GM18861 (cell line): ENCODE results near the gene ZNF808.
"Not testable (repeated sequence)": the region's sequence is repeated elsewhere in the genome, so short reads cannot be mapped to it uniquely, and the experiment has no call there.

ENCODE experiments used
- ATAC-seq: cut with Tn5 transposase; IDR thresholded peaks from one replicate; pipeline ENCODE4 v1.9.1; 2021; ENCODE audit not compliant: unreplicated experiment

The ZNF808 gene

DNA sequence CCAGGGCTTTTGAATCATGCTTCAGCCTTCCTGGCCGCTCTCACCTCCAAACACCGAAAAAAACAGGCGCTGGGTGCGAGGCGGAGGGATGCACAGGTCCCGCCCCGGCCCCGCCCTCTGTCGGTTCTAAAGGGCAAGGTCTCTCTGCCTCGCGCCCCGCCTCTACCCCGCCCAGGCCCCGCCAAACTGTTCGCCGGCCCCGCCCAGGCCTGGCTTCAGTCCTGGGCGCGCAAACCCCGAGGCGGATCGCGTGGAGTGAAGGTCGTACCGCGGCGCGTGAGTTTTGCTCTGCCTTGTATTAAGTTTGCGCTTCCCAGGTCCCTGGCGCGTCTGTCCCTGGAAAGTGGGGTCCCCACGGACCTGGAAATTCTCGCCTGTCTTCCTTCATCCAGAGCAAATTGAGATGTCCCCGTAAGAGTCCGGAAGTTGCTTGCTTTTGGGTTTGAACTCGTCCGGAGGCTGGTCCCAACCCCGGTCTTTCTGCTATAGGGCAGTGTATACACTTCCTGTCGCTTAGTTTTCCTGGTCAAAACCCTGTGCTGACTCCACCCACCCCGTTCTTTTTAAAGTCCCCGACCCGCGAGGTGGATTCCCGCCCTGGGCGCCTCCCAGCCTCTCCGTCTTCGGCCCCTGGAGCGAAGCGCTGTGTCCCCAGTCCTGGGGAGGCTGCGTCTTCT lies 8.4 kb downstream of the ZNF808 start:
- no peak for ATAC-seq

DNA sequence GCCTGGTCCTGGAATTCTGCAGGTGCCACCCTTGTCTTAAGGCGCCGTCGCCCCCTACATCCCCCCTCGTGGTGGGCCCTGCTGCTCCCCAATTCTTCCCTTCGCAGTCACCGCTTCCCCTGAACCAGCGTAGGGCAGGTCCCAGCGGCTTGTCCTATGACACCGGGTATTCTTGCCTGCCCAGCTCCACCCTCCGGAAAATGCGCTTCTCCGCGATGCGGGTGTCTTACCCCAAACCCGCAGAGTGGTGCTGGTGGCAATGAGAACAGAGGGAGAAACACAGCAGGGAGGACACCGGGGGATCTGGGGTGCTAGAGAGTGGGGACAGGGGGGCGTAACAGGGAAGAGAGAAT lies 9.0 kb downstream of the ZNF808 start:
- ATAC-seq, result no peak

DNA sequence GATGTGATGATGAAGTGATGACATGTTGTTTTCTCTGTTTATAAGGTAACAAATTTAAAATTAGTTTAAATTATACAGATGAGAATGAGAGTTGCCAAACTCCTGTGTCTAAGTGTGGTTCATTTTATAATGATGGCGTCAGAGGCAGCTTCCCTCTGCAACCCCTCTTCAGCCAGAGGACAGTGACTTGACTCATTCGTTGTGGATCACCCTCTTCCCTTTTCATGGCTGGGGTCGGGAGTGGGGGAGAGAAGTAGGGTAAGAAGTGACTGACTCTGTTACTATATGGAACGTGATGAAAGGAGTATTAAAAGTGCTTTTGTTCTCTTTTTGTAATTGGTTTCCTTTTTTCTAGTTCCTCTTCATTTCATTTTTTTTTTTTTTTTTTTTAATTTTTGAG lies 11.3 kb downstream of the ZNF808 start:
- ATAC-seq, result not testable (repeated sequence)

DNA sequence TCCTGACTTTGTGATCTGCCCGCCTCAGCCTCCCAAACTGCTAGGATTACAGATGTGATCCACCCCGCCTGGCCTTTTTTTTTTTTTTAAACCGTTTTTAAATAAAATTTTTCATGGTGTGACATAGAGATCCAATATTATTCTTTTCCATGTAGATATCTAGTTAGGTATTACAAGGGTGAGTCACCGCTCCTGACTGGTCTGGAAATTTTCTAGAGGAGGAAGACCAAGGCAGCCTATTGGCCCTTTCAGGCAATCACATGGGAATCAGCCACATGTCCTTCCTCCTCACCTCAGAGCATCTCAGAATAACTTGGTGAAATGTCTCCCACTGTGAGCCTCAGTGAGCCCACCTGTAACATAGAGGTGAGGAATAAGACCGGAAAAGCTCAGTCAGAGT lies 13.7 kb downstream of the ZNF808 start:
- ATAC-seq, result not testable (repeated sequence)

DNA sequence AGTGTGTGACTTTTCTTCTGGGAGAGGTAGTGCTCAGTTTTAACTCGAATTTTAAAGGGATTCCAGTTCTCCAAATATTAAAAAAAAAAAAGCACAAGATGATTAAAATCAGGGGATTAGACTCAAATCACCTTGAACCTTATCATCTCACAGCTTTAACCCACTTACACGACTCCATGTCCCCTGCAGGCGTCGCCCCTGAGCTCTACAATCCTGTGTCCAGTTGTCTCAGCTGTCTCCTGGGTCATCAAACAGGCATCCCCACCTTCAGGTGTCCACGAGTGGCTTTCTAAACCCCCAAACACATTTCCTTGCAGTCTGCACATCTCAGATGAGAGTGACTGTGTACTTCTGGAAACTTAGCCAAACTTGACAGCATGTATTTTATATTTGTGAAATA lies 14.1 kb downstream of the ZNF808 start:
- ATAC-seq, result no peak

DNA sequence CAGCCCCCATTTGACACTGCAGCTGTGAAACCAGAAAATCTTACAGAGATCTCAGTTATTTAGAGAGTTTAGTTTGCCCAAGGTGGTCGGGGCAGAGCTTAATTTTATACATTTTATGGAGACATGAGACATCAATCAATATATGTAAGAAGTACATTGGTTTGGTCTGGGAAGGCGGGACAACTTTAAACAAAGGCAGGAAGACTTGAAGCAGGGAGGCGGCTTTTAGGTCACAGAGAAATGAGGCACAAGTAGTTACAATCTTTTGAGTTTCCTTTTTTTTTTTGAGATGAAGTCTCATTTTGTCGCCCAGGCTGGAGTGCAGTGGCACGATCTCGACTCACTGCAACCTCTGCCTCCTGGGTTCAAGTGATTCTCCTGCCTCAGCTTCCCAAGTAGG lies 15.1 kb downstream of the ZNF808 start:
- not testable (repeated sequence) for ATAC-seq

DNA sequence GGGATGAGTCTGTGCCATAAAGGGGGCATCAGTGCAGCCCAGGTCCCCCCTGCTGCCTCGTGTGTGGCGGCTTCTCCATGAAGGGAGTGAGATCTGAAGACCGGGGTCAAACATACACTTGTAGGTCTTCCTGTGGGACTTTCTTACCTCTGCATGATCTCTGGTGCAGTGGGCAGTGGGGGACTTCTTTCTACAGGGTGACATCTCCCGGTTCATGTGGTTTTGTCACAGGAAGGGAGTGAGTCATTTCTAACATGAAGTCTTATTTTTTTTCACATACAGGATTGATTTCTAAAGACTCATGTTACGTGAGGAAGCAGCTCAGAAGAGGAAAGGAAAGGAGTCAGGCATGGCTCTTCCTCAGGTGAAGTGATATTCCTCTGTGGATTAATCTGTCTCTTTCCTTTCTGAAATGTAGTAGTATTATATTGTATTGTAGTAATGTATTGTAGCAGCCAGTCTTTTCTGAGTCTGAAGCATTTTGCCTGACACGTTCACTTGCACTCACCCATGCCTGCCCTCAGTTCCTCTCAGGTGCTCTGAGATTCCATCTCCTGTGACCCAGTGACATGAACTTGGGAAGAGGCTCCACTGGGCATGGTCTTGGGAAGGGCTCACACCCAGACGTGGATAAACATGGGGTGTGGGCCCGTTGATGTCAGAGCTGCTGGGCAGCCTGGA lies 15.7 kb downstream of the ZNF808 start:
- ATAC-seq, result no peak

DNA sequence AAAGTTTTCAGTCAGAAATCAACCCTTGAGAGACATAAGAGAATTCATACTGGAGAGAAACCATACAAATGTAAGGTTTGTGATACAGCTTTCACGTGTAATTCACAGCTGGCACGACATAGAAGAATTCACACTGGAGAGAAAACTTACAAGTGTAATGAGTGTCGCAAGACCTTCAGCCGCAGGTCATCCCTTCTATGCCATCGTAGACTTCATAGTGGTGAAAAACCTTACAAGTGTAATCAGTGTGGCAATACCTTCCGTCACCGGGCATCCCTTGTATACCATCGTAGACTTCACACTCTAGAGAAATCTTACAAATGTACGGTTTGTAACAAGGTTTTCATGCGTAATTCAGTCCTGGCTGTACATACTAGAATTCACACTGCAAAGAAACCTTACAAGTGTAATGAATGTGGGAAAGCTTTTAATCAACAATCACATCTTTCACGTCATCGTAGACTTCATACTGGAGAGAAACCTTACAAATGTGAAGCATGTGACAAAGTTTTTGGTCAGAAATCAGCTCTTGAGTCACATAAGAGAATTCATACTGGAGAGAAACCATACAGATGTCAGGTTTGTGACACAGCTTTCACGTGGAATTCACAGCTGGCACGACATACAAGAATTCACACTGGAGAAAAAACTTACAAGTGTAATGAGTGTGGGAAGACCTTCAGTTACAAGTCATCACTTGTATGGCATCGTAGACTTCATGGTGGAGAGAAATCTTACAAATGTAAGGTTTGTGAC lies 26.9 kb downstream of the ZNF808 start:
- no peak for ATAC-seq

DNA sequence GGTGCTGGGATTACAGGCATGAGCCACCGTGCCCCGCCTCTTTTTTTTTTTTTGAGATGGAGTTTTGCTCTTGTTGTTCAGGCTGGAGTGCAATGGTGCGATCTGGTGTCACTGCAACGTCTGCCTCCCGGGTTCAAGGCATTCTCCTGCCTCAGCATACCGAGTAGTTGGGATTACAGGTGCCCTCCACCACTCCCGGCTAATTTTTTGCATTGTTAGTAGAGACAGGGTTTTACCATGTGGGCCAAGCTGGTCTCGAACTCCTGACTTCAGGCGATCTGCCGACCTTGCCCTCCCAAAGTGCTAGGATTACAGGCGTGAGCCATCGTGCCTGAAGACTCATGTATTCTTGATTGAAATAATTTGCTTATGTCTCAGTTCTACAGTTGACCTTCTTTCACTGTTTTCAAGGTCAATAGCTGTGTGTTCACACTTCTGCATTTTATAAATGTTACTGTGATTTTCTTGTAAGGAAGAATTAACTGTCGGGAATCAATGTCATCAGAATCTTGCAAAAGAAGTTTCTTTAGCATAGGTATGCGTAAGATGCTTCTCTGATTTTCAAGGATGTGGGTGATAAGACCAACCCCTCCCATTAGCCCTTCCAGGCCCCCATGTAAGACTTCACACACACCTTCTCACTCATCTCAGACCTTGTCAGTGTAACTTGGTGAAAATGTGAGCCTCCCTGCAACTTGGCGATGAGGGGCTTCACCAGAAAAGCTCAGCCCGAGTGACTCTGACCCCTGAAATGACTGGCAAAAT lies 29.9 kb downstream of the ZNF808 start:
- ATAC-seq, result no peak

DNA sequence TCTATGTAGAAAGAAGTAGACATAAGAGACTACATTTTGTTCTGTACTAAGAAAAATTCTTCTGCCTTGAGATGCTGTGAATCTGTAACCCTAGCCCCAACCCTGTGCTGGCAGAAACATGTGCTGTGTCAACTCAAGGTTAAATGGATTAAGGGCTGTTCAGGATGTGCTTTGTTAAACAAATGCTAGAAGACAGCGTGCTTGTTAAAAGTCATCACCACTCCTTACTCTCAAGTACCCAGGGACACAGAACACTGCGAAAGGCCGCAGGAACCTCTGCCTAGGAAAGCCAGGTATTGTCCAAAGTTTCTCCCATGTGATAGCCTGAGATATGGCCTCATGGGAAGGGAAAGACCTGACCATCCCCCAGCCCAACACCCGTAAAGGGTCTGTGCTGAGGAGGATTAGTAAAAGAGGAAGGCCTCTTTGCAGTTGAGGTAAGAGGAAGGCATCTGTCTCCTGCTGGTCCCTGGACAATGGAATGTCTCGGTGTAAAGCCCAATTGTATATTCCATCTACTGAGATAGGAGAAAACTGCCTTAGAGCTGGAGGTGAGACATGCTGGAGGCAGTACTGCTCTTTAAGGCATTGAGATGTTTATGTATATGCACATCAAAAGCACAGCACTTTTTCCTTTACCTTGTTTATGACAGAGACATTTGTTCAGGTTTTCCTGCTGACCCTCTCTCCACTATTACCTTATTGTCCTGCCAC lies 31.4 kb downstream of the ZNF808 start:
- ATAC-seq, result not testable (repeated sequence)

DNA sequence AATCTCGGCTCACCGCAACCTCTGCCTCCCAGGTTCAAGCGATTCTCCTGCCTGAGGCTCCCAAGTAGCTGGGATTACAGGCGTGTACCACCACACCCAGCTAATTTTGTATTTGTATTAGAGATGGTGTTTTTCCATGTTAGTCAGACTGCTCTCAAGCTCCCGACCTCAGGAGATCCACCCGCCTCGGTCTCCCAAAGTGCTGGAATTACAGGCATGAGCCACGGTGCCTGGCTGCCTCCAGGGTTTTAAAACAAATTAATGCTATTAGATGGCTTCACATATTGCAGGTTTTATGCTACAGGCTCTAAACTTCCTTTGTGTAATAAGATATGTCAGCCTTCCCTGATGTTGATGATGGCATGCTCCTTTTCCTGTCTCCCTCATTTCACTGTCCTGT lies 34.1 kb downstream of the ZNF808 start:
- ATAC-seq, result not testable (repeated sequence)

DNA sequence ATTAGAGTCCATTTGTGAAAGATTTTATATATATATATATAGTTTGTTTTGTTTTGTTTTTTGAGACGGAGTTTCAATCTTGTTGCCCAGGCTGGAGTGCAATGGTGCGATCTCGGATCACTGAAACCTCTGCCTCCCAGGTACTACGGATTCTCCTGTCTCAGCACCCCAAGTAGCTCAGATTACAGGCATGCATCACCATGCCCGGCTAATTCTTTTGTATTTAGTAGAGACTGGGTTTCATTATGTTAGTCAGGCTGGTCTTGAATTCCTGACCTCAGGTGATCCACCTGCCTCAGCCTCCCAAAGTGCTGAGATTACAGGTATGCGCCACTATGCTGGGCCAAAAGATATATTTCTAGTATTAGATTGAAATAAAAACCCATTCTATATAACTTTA lies 38.7 kb downstream of the ZNF808 start:
- no peak for ATAC-seq

DNA sequence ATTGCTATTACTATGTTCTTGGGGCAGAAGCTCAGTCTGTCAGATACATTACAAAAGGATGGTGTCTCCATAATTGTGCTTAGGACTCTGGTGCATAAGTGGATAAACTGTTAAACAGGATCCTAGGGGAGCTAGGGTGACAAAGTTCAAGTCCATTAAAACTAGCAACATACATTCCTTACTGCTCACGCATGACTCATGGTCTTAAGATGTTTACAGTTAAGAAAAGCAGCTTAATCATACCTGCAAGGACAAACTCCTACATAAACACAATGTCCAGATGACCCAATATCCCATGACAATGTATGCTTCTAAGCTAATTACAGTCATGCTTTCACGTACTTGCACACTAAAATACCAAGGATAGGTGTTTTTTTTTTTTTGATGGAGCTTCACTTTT lies 39.1 kb downstream of the ZNF808 start:
- ATAC-seq, result no peak

DNA sequence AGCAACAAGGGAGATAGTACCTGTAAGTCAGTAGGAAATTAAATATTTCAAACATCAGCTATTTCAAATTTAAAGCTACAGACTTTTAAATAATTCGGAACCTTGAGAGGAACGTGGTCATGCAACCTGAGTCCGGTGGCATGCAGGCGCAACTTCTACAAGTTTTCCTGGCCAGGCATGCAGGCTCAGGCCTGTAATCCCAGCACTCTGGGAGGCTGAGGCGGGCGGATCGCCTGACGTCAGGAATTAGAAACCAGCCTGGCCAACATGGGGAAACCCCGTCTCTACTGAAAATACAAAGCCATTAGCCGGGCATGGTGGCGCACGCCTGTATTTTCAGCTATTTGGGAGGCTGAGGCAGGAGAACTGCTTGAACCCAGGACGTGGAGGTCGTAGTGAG lies 40.5 kb downstream of the ZNF808 start:
- no peak for ATAC-seq

DNA sequence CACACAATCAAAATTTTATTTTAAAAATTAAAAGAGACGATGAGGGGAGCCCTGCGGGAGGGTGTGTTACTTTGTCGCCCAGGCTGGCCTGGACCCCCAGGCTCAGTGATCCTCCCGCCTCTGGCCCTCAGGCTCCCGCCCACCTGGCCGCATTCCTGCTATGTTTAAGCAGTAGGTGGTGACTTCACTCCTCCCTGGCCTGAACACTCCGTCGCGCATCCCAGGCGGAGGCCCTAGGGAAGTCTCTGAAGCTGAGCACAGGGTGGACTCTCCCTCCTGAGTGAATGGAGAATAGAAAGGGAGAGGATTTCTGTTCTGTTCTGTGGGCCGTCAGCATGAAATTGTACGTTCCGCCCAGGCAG lies 42.2 kb downstream of the ZNF808 start:
- not testable (repeated sequence) for ATAC-seq

DNA sequence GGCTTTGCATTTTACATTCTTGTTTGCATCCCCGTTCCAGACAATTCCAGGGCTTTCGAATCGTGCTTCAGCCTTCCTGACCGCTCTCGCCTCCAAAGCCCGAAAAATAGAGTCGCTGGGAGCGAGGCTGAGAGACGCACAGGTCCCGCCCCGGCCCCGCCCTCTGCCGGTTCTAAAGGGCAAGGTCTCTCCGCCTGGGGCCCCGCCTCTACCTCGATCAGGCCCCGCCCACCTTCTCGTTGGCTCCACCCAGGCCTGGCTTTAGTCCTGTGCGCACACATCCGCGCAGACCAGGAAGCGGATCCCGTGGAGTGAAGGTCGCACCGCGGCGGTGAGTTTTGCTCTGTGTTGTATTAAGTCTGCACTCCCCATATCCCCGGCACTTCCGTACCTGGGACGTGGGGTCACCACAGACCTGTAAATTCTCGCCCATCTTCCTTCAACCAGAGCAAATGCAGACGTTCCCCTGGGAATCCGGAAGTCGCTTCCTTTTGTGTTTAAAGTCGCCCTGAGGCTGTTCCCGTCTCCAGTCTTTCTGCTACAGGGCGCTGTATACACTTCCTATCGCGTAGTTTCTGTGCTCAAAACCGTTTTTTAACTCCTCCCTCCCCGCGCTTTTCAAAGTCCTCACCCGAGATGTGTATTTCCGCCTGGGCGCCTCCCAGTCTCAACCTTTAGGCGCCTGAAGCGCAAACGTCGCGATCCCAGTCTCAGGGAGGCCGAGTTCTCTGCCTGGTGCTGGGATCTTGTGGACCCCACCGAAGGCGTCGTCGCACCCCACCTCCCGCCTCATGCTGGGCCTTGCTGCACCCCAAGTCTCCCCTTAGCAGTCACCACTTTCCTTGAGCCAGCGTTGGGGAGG lies 42.8 kb downstream of the ZNF808 start, which contains the start of gene ZNF701:
Gene ZNF701, plus strand, starts transcription at position 288 of the 862 bp plus-strand sequence. CDS start 3,861 bp downstream, outside the sequence.
- ATAC-seq, result peak; percentile 80

DNA sequence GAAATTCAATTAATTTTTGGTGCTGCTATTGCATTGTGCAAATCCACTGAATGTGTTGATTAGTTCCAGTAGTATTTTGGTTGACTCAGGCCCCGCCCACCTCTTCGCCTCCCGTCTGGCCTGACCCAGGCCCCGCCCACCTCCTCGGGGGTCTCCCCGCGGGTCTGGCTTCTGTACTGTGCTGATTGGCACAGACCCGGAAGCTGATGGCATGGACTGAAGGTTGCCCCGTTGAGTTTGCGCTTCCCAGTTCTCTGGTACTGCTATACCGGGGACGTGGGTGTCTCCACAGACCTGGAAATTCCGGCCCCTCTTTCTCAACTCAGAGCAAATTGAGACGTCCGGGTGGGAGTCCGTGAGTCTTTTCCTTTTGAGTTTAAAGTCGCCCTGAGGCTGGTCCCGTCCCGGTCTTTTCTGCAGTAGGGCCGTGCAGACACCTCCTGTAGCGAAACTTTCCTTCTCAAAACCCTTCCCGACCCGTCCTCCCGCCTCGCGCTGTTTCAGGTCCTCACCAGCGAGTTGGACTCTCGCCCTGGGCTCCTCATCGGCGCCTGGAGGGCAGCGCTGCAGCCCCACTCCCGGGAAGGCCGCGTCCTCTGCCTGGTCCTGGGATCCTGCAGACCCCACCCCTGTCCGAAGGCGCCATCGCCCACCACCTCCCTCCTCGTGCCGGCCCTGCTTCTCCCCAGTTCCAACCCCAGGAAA lies 57.4 kb downstream of the ZNF808 start:
- no peak for ATAC-seq

DNA sequence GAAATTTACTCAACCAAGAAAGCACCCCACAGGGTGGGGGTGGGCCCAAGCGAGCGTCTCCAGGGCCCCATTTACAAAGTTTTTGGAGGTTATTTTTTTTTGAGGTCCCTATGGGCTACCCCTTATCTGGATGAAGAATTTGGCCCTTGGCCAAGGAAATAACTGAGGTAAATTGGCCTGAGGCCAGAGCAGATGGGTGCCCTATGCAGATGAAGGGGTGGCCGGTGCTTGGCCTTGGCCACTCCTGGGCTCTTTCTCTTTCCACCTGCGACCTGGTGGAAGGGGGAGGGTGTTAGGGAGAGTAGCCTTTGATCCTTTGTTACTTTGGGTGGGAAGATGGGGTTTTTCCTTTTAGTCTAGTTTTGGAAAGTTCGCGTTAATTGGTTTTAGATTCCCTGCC lies 58.1 kb downstream of the ZNF808 start:
- no peak for ATAC-seq

DNA sequence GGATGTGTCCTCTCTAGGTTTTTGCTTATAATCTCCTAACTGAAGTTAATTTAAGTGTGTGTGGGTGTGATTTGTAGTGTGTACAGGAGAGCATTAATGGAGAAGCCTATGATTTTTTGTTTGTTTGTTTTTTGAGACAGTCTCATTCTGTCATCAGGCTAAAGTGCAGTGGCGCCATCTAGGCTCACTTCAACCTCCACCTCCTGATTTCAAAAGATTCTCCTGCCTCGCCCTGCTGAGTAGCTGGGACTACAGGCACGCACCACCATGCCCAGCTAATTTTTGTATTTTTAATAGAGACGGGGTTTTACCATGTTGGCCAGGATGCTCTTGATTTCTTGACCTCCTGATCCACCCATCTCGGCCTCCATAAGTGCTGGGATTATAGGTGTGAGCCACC lies 63.3 kb downstream of the ZNF808 start:
- no peak for ATAC-seq
